Neutrophil (primary cell): Measurements from ENCODE around the gene ZNF618.

Experiments used
- H3K27ac ChIP-seq: fragments of 200-600 bp; sonication (generic); 2 replicates; pipeline ENCODE4 v1.5.1; 2016; ENCODE audit warnings: mild to moderate bottlenecking, moderate library complexity
- H3K27me3 ChIP-seq: fragments of 200-600 bp; sonication (generic); 2 replicates; pipeline ENCODE4 v1.6.0; 2016; ENCODE audit warnings: mild to moderate bottlenecking
- H3K36me3 ChIP-seq: fragments of 200-600 bp; sonication (generic); 2 replicates; pipeline ENCODE4 v1.5.1; 2017
- H3K4me1 ChIP-seq, 2 experiments: fragments of 200-600 bp in 1 of 2; sonication (generic) in 1 of 2; 1 replicate in 1 of 2; 2 replicates in 1 of 2; pipeline versions ENCODE4 v1.5.1 to v1.6.1; 2013 to 2016; ENCODE audit warnings: low read depth in 1 of 2, low read length in 1 of 2, mild to moderate bottlenecking in 1 of 2, moderate library complexity in 1 of 2; ENCODE audit not compliant: control insufficient read depth in 1 of 2, insufficient read depth in 1 of 2
- H3K4me3 ChIP-seq, 2 experiments: fragments of 200-600 bp in 1 of 2; sonication (generic) in 1 of 2; 1 replicate in 1 of 2; 2 replicates in 1 of 2; pipeline ENCODE4 v1.5.1; 2013 to 2016; ENCODE audit warnings: low read depth in 1 of 2, low read length in 1 of 2, mild to moderate bottlenecking in 1 of 2, moderate library complexity in 1 of 2
- H3K9me3 ChIP-seq: fragments of 200-600 bp; sonication (generic); 2 replicates; pipeline ENCODE4 v1.5.1; 2016
- CTCF ChIP-seq: fragments of 200-600 bp; sonication (generic); IDR thresholded peaks from 2 replicates; pipeline ENCODE4 v1.5.1; 2016; ENCODE audit warnings: antibody characterized with exemption

The ZNF618 gene

DNA sequence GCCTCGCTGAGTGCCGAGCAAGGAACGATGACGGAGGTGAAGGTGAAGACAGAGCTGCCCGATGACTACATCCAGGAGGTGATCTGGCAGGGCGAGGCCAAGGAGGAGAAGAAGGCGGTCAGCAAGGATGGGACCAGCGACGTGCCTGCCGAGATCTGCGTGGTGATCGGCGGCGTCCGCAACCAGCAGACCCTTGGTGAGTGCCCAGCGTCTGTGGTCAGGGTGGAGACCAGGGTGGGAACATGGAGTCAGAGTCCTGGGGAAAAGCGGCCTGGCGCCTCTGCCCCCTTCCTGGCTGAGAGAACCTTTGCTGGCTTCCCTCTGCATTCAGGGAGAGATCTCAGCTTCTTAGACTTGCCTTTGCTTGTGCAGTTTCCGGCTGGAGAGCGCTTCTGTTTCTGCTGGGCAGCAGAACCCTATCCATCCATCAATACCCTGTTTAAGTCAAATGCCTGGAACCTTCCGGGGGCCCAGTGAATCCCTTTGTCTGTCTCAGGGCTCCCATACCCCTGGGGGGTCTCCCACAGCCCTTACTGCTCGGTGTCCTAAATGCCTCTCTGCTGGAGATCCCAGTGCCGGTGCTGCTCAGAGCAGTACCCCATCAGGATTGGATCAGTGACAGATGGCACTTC is 112.4 kb downstream of the ZNF618 start:
- no peaks in the 10 kb centered on the region for H3K27me3 ChIP-seq
- H3K36me3 ChIP-seq = no peaks in the 10 kb centered on the region
- TF ChIP-seq CTCF = no peak
- H3K4me3 ChIP-seq = no peak overlapping the region
- H3K9me3 ChIP-seq = no peaks in the 10 kb centered on the region
- no peak overlapping the region for H3K27ac ChIP-seq
- H3K4me1 ChIP-seq = no peaks in the 10 kb centered on the region

GRCh38 chr9:113989017-113989713 is 113.1 kb downstream of the ZNF618 start:
- H3K9me3 ChIP-seq = no peaks in the 10 kb centered on the region
- H3K27ac ChIP-seq = no peak overlapping the region
- no peaks in the 10 kb centered on the region for H3K27me3 ChIP-seq
- H3K4me1 ChIP-seq = no peaks in the 10 kb centered on the region
- H3K36me3 ChIP-seq = no peaks in the 10 kb centered on the region
- no peak for TF ChIP-seq CTCF
- no peak overlapping the region for H3K4me3 ChIP-seq

DNA sequence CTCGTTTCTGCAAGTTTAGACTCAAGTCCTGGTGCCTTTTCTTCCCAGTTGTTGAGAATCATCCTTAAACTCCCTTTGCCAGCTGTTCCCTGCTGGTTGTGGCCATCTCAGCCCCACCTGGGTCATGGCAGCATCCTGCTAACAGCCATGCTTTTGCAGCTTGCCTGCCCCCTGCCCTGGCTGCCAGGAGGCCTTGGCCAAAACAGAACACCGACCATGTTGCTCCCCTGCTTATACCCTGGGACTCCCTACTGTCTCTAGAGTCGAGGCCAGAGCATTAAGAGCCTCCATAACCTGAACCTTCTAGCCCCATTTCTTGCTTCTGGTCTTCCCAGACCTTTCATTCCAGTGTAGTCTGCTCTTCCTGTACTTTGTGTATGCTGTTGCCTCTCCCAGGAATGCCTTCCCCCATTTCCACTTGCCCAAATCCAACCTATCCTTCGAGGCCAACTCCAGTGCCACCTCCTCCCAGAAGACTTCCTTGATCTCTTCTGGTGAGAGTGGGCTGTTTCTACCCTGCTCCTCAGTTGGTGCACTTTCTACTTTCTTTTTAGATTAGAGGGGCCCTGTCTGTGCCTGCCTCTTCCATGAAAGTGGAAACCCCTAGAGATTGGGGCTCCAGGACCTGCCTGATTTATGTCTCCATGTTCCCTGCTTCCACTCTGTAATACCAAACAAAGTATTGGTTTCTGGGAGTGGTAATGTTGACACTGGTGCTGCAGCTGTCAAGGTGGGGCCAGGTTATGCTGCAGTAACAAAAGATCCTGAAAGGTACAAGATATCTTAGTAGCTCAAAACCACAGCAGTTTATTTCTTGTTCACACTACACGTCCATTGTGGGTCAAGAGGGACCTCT is 113.8 kb downstream of the ZNF618 start:
- Histone ChIP-seq H3K27me3 (no peaks in the 10 kb centered on the region), H3K9me3 (no peaks in the 10 kb centered on the region), H3K4me3 (no peak overlapping the region), H3K36me3 (no peaks in the 10 kb centered on the region), H3K4me1 (no peaks in the 10 kb centered on the region), H3K27ac (no peak overlapping the region)
- TF ChIP-seq CTCF = no peak

GRCh38 chr9:113990570-113990907 is 114.4 kb downstream of the ZNF618 start:
- no peak for TF ChIP-seq CTCF
- H3K4me3 ChIP-seq = no peak overlapping the region
- H3K9me3 ChIP-seq = no peaks in the 10 kb centered on the region
- H3K4me1 ChIP-seq = no peaks in the 10 kb centered on the region
- H3K27me3 ChIP-seq = no peaks in the 10 kb centered on the region
- no peaks in the 10 kb centered on the region for H3K36me3 ChIP-seq
- no peak overlapping the region for H3K27ac ChIP-seq

DNA sequence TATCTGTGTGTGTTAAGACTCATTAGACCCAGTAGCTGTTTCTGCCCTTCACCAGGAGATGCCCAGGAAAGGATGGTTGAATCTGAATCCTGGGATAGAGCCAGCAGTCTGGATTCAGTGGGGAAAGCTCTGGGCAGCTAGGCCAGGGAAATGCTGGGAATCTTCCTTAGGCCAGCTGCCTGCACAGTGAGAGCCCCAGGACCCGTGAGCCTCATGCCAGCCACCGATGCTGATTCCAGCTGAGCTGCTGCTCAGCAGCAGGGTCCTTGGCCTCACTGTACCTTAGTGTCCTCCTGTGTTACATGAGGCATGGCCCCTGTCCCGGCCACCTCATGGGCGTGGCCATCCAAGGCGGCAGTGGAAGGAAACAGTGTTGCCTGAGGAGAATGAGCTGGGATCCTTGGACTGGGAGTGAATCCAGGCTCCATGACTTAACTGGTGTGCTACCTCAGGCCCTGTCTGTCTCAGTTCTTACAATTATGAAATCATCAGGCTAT is 114.9 kb downstream of the ZNF618 start:
- Histone ChIP-seq H3K4me3 (no peak overlapping the region), H3K36me3 (no peaks in the 10 kb centered on the region), H3K4me1 (no peaks in the 10 kb centered on the region), H3K27ac (no peak overlapping the region), H3K27me3 (no peaks in the 10 kb centered on the region), H3K9me3 (no peaks in the 10 kb centered on the region)
- no peak for TF ChIP-seq CTCF
